Right renal pelvis (tissue), 4 donors: ENCODE measurements around the gene USP49. TPM values are rescaled to one million over a fixed set of nuclear protein-coding genes. Genes with fewer than 3 reads are reported as not detected.
"Not testable (repeated sequence)": the region's sequence is repeated elsewhere in the genome, so short reads cannot be mapped to it uniquely, and the experiment has no call there.

ENCODE experiments used
- DNase-seq, 4 donors: peaks; one replicate each; pipeline ENCODE4 v3.0.0-alpha.2; 2013; ENCODE audit warnings: low read depth in 4 of 4, low spot score in 3 of 4, missing footprints in 1 of 4
- polyA plus RNA-seq, 4 donors: library from polyadenylated mRNA; unstranded; fragments of 120-200 nt; gene quantifications; one replicate each; pipeline ENCODE4 v1.2.1, GENCODE V29; 2013; ENCODE audit not compliant: insufficient read length in 4 of 4

The USP49 gene
- polyA plus RNA-seq, 4 donors, result 9.5 to 12.4 (median 11.6) TPM

DNA sequence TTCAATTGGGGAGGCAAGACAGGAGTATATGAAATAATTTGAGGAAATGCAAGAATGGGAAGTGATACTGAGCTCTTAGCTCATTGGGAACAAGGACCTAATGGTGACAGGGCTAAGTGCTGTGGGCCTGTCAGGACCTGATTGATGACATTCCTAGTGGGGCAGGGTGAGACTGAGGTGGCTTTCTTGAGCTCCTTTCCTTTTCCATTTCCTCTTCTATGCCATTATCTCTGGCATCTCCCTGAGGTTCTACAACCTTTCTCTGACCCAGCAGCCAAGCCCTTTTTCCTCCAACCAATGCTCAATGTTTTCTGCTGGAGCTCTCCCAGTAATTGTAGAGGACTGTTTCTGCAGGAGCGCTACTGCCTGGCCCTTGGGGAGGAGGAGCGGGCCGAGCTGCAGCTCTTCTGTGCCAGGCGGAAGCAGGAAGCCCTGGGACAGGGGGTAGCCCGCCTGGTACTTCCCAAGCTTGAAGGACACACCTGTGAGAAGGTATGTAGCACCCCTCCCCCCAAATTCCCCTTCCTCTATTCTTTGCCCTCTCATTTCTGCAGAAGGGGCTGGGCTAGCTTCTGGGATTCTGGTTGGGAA is 110.5 kb downstream of the USP49 start:
- no peak for DNase-seq

DNA sequence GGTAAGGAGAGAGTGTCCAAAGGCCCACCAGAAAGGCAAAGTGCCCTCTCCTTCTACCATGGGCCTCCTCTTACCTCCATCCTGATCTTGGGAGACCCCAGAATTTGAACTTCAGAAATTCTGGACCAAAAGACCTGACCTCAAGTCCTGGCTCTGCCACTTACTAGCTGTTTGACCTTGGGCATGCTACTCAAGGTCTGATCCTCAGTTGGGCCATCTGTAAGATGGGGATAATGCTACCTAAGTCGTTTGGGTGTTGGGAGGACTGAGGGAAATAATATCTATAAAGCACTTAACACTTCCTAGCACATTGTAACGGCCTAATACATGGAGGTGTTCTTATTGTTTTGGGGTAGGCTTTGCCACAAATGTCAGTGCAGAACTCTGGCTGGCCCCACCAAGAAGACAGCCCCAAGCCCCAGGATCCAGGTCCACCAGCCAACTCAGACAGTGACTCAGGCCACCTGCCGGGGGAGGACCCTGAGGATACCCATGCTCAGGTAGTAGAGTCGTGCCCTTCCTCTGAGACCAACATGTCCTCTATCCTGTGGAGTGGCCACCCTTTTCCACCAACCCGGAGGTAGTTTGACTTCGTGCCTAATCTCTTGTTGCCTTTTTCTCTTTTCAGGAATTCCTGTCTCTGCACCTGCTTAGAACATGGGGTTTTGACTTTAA is 111.9 kb downstream of the USP49 start:
- no peak for DNase-seq

DNA sequence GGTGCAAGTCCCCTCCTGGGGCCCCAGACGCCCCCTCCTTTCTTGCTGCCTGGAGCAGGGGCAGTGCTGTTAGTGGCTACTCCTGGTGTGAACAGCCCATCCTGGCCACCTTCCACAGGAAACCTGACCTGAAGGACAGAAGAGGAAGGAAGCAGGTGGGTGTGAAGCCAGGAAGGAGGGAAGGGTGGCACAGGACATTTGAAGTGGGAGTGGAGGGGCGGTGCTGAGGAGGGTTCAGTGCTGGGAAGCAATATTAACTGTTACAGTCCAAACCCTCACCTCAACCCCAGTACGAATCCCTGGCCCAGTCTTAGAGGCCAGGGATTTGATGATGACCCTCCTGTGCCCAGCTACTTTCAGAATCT is 113.8 kb downstream of the USP49 start:
- DNase-seq, result no peak

DNA sequence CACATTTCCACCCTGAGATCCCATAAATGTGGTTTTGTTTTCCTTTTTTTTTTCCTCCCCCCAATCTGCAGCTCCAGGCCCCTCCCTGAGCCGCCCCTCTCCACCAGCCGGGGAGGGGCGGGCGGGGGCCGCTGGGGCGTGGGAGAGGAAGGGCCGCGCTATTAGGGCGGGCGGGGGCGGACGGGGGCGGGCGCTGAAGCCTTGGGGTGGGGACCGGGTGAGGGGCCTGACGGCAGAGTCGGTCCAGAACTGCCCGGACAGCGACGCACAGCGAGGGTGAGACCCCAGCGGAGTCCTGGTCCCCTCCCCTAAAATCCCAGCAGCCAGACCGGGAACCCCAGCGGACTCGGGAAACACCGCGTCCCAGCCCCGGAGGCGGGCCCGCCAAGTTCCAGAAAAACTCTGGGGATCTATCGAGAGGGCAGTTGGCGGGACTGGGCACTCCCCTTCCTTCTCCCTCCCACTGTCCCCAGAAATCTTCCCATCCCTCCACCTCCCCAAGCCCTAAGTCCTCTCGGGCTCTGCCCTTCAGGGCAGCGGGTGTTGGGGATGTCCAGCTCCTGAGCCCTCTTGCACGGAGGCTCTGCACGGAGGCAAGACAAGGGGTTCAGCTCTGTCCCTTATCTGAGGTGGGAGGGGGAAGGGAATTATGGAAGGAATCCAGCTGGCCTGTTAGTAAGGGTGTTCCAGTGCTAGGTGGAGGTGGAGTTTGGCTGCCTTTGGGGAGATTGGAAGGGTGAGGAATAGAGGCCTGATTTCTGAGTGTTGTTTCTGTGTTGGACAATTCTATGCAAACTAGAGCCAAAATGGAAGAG is 114.4 kb downstream of the USP49 start, which contains the start of gene PRICKLE4:
PRICKLE4 (plus strand) TSS at position 232 of the 815 bp plus-strand sequence. CDS start 2,692 bp downstream, outside the sequence.
- no peak for DNase-seq

DNA sequence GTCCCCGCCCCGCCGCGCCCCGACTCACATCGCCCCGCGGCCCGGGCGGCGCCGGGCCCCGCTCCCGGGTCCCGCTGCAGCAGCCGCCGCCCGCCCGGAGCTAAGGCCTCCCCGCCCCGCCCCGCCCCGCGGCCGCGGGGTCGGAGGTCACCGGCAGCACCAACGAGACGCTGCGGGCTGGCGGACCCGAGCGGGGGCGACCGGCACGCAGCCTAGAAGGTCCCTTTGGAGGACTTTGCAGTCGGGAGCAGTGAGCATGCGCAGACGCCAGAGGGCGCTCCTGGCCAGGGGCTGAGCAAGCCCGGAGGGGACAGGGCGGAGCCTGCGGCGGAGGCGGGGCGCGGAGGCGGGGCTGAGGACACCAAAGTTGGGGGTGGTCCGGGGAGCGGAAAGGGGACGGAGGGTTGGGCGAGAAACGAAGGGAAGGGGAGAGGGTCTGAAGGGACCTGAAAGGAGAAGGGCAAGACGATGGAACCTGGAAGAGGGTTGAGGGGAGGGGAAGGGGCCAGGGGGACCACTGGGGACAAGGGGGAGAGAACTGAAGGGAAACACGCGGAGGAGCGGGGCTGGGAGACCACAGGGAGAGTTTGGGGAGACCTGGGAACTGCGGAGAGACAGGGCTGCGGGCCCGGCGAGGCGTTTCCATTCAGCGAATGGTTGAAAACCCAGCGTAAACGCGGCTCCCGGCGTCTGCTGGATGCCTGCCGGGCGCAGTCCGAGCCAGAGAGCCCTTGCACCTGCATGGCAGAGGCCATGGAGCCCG is 115.2 kb downstream of the USP49 start, which contains the start of gene FRS3:
FRS3 (minus strand) TSS at position 113 of the 763 bp plus-strand sequence. CDS start 2,913 bp downstream, outside the sequence.
- DNase-seq, result peak; percentile 90 to 98 (median 93)

DNA sequence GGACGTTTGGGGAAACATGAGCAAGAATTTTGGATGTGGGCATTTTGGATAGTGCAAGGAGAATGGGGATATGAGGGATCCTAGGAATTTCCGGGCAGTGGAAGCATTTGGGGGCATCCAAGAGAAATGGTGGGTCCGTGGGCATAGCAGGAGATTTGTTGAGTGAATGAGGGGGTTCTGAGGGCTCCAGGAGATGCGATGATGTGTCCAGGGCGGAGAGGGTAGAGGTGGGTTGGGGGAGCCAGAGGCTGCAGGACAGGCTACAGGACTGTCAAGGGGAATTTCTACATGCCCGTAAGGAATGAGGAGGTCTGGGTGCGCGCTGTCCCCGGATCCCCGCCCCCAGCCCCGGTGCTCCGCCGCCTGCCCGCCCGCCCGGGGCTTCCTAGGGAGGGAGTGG is 115.8 kb downstream of the USP49 start:
- no peak for DNase-seq

DNA sequence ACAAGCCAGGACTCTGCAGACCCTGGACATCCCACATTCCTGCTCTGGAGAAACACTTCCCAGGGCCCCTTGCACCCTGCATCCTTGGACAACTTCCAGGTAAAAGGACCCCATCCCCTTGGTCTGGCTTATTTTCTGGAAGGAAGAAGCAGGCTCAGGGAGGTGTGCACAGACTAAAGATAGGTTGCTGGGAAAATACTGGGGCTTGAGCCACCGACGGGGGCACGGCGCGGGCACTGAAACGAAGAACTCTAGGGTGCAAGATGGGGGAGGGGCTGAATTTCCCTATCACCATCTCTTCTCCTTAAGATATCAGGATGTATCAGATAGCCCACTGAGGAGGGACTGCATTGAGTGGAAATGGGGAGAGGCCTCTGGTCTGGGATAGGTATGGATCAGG is 116.3 kb downstream of the USP49 start:
- no peak for DNase-seq

DNA sequence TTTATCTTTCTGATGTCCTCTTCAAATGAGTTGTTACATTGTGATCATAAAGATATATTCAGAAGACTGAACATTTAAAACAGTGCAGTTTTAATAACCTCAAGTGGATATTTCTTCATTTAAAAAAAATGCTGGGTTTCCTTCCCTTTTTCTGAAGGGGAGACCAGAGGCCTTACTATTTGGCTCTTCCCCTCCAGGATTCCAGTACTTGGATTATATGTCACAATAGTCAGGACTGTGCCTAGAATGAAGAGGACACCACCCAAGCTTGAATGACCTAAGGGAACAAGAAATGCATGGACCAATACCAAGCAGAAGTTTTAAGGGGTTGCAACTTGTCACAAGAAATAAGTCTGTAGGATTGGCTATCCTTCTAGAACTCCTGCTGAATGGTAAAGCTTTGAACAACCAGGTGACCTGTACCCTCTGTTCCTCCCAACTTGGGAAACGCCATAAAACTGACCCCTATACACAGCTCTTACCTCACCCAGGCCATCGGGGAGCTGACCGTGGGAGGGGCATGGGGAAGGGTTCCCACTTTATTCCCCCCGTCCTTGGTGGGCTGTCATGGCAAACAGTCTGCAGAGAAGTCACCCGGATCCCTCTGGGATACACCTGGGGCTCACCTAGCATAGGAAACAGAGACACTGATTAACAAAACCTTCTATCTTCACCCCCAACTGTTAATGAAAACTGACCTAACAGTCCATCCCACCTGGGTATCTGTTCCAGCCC is 117.5 kb downstream of the USP49 start:
- DNase-seq, result no peak

DNA sequence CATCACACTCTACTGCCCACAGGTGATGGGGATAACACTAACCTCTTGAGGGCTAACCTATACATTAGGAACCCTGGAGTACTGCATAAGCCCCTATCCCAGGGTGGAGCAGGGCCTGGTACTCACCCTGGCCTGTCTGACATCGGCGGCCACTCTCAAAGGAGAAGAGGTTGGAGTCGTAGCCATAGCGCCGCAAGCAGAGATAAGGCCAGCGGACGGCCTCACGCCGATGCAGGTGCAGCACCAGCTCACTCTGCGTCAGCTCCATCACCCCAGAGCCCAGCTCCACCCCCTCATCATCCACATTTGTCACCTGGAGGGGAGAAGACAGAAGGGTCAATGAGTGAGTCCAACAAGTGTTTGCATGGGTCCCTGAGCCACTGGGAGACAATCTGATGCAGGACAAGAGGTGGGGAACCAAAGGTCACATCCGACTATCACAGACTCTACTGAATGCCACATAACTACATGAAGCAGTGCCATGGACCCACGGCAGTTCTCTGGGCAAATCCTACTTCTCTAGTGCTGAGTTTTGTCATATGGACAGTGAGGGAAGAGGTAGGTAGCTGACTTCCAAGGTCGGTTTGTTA is 119.8 kb downstream of the USP49 start:
- no peak for DNase-seq

DNA sequence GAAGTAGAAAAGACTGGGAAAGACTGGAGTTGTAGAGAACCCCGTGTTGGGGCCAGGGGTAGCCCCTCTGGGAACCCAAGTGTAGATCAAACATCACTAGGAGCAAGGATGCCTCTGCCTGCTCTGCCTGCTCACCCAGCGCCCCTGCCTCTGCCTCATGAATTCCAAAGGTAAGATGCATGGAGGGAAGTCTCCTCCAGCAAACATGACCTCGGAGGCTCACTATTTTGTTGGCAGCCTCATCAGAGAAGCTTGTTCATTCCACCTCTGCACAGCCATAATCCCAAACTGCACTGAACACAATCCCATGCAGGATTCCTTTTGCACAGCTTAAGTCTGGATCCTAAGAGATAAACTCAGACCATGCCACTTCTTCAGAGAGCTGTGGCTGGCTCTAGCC is 120.3 kb downstream of the USP49 start:
- no peak for DNase-seq

DNA sequence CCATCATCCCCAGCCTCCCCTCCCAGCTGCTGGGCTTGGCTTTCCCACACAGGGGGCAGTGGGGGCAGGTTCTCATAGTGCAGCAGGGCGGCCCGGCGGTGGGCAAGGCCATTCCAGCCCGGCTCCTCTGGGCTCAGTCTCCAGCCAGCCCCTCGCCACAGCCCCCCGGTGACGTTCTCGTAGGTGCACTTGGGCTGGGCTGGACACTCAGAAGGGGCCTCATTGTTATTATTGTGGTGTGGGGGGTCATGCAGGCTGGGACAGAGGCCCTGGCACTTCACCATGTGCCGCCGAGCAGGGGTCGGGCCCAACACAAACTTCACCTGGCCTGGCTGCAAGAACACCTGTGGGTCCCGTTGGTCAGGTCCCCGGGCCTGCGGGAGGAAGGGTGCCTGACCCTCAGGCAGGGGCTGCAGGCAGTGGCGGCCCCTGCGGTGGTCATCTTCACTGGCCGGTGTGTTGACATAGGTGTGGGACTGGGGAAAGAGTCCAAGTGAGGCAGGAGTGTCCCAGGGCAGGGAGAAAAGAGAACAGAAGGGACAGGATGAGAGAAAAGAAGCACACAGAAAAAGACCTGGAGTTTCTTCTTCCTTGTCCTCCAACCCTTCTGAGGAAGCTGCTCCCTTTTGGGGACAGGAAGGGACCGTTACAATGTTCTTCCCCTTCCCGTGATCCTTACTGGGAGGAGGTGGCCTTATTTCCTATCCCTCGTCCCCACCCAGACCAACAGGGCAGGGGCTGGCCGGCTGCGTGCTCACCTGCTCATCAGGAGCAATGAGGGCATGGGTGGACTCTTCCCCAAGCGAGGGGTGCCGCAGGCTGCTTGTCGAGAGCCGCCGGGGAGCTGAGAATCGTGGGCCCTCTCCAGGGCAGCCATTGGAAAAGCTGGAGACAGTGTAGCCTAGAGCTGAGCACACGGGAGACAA is 123.9 kb downstream of the USP49 start:
- no peak for DNase-seq

DNA sequence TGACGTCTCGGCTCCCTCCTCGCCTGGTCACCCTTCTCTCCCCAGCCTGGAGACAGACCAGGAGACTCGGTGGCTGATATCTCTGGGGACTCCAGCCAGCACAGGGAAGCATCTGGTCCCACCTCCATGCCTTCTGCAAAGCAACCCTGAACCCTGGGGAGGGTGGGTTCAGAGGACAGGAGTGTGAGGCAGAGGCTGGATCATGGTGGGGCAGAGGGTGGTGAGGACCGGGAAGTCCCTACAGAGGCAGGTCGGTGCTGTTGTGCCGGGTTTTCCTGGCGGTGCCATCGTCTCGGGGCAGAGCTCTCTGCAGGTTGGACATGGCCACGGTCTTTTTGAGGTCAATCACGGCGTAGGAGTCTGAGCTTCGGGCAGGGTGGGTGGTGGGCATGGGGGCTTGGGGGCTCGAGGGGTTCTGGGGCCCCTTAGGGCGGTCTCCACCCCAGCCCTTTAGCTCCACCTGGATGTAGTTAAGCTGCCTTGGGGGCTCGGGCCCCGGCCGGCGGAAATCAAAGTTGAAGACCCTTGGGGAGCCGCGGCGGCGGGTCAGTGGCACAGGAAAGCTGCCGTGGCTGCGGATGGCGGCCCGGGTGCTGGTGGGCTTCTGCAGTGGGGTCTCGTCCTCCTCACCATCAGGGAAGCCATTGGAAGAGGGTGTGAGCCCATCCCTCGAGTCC is 124.7 kb downstream of the USP49 start:
- DNase-seq, result no peak

DNA sequence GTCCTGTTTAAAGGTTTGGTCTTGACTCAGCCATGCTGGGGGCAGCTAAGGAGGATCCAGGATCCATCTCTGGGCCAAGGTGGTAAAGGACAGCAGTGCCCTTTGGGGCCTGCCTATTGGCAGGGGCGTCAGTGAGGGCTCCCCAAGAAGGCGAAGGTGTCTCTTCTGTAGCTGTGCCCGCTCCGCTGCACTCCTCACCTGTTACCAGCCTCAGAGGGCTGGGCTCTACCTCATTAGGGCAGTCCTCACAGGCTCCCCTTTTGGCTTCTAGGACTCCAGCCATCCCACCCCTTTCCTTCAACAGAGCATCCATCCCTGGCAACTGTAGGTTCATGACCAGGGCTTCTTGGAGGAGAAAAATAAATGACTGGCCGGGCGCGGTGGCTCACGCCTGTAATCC is 125.8 kb downstream of the USP49 start:
- DNase-seq, result no peak

DNA sequence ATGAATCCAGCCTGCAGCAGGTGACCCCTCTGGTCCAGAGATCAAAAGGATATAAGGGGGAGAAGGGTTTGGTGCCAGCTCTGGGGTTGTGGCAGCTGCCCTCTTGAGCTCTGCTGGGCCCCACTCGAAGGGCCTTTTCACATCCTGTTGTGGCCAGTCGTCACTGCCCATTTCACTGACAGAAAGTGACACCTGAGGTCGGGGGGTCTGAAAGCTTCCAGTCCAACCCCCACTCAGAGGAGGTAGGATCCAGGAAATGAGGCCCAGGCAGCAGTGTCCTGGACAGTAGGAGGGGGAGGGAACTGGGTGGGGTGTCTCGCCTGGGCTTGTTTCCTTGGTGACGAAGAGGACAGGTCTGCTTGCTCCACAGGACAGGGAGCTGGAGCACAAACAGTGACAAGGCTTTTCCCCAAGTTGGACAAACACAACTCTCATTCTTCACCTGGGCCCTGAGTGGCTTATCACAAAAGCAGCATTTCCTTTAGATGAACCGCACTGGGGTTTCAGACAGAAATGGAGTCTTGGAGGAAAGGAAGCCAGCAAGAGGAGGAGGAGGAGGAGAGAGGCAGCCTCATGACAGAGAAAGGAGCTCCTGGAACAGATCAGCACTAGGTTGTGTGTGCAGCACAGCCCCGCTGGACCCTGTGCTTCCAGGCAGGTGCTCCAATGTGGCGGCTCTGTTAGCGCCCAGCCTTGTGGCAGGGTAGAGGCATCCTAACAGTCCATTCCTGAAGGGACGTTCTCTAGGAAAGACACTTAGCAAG is 126.4 kb downstream of the USP49 start:
- DNase-seq, result no peak

DNA sequence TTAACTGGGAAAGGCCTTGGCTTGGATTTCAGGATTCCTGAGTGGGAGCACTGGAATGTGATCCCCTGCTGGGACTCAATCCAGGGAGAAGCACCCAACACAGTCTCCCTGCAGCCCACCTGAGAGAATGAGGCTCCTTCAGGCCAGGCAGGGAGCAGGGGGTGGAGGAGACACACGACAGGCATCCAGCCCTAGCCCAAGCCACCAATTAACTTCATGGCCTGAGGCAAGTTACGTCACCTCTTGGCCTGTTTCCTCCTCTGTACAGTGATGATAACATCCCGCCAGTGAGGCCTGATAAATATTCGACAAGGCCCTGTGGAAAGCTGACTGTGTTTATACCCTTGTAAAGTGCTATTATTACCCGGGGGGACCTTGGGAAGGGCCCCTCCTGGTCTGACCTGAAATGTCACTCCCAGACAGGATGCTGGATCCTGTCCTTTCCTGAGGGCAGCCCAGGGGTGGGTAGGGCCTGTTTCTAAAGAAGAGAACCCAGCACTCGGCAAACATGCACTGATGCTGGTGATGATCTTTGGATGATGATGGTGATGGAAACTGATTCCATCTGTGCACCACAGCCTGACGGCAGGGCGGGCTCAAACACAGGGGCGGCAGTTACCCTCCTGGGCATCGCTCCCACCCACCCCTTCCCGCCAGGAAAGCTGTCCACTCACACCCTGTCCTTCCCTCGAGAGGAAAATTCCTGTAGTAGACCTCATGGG is 127.9 kb downstream of the USP49 start:
- no peak for DNase-seq

DNA sequence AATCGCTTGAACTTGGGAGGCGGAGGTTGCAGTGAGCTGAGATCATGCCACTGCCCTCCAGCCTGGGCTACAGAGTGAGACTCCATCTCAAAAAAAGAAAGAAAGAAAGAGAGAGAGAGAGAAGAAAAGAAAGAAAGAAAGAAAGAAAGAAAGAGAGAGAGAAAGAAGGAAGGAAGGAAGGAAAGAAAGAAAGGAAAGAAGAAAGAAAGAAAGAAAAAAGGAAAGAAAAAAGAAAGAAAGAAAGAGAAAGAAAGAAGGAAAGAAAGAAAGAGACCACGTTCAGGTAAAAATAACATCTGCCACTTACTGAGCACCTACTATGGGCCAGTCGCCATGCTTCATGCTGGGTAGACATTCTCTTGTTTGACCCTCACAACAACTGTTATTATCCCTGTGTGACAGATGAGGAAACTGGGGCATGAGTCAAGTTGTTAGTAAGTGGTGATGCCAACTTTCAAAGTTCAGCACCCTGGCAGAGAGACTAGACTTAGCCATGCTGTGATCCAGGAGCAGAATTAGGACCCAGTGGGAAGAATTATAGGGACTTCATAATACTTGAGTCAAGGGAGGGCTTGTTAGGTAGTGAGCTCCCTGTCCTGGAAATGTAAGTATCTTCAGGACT is 129.0 kb downstream of the USP49 start:
- not testable (repeated sequence) for DNase-seq
